Cardiac muscle cell (in vitro differentiated cells and primary cell): Measurements from ENCODE around the gene INTS12. TPM values are rescaled to one million over a fixed set of nuclear protein-coding genes. Genes with fewer than 3 reads are reported as not detected.

Experiments used
- DNase-seq, 2 donors: peaks; one replicate each; pipeline versions ENCODE4 v3.0.0 to v3.0.0-alpha.2; 2010 to 2017; ENCODE audit warnings: low read depth in 1 of 2, low spot score in 1 of 2
- H3K27ac ChIP-seq: fragments of 200-600 bp; sonication (generic); 2 replicates; pipeline ENCODE4 v1.5.1; 2016
- H3K27me3 ChIP-seq: fragments of 200-600 bp; sonication (generic); 2 replicates; pipeline ENCODE4 v1.6.0; 2016; ENCODE audit warnings: control low read depth
- H3K36me3 ChIP-seq: fragments of 200-600 bp; sonication (generic); 2 replicates; pipeline ENCODE4 v1.5.1; 2016; ENCODE audit warnings: control low read depth
- H3K4me1 ChIP-seq: fragments of 200-600 bp; sonication (generic); 2 replicates; pipeline ENCODE4 v1.8.1; 2017; ENCODE audit warnings: low read depth, mild to moderate bottlenecking, mixed run types
- H3K4me3 ChIP-seq: fragments of 200-600 bp; sonication (generic); 2 replicates; pipeline ENCODE4 v1.5.1; 2016; ENCODE audit warnings: mild to moderate bottlenecking
- H3K9me3 ChIP-seq: fragments of 200-600 bp; sonication (generic); 2 replicates; pipeline ENCODE4 v1.5.1; 2017; ENCODE audit warnings: low read depth, mild to moderate bottlenecking, control low read depth
- CTCF ChIP-seq: IDR thresholded peaks from 2 replicates; pipeline ENCODE4 v1.5.1; 2012; ENCODE audit warnings: low read depth, mild to moderate bottlenecking, low read length
- polyA plus RNA-seq: library from polyadenylated mRNA; unstranded; fragments of >200 nt; fragmentation: Nextera tagmentation; extraction: Ambion mirVana; gene quantifications from 2 replicates; pipeline ENCODE4 v1.2.1, GENCODE V29; 2016
- total RNA-seq: library from RNA; depleted of rRNA; stranded (reverse); fragments of >200 nt; gene quantifications from 2 replicates; pipeline ENCODE4 v1.2.3, GENCODE V29; 2016

The INTS12 gene
- total and polyA plus RNA-seq, 2 experiments from 2014 or later: 21.8 to 34.8 TPM

GRCh38 chr4:105662935-105663675 lies 45.4 kb downstream of the INTS12 start:
- no peak for DNase-seq
- no peaks in the 10 kb centered on the region for H3K4me1 ChIP-seq
- peaks cover 3% of the 10 kb centered on the region for H3K27me3 ChIP-seq
- H3K27ac ChIP-seq: no peak overlapping the region
- no peak overlapping the region for H3K4me3 ChIP-seq
- no peak for TF ChIP-seq CTCF
- no peaks in the 10 kb centered on the region for H3K36me3 ChIP-seq
- no peaks in the 10 kb centered on the region for H3K9me3 ChIP-seq

- H3K27me3 ChIP-seq: peaks cover 3% of the 10 kb centered on the region
- H3K36me3 ChIP-seq: no peaks in the 10 kb centered on the region
- no peak overlapping the region for H3K4me3 ChIP-seq
- no peak for TF ChIP-seq CTCF
- no peaks in the 10 kb centered on the region for H3K9me3 ChIP-seq
- no peak for DNase-seq
- no peak overlapping the region for H3K27ac ChIP-seq
- H3K4me1 ChIP-seq: no peaks in the 10 kb centered on the region
Observed at GRCh38 chr4:105661028-105661427, 47.5 kb downstream of the INTS12 start.

- H3K27ac ChIP-seq: no peak overlapping the region
- peaks cover under 1% of the 10 kb centered on the region for H3K27me3 ChIP-seq
- no peak for DNase-seq
- H3K4me3 ChIP-seq: no peak overlapping the region
- no peaks in the 10 kb centered on the region for H3K9me3 ChIP-seq
- H3K36me3 ChIP-seq: no peaks in the 10 kb centered on the region
- TF ChIP-seq CTCF: no peak
- no peaks in the 10 kb centered on the region for H3K4me1 ChIP-seq
Observed at GRCh38 chr4:105659190-105659589, 49.3 kb downstream of the INTS12 start.

GRCh38 chr4:105657117-105657765 lies 51.2 kb downstream of the INTS12 start:
- no peak for TF ChIP-seq CTCF
- H3K4me3 ChIP-seq: no peak overlapping the region
- H3K4me1 ChIP-seq: no peaks in the 10 kb centered on the region
- no peaks in the 10 kb centered on the region for H3K9me3 ChIP-seq
- no peak overlapping the region for H3K27ac ChIP-seq
- DNase-seq: no peak
- H3K36me3 ChIP-seq: no peaks in the 10 kb centered on the region
- no peaks in the 10 kb centered on the region for H3K27me3 ChIP-seq

- Histone ChIP-seq H3K9me3 (no peaks in the 10 kb centered on the region), H3K27me3 (no peaks in the 10 kb centered on the region), H3K4me3 (no peak overlapping the region), H3K4me1 (no peaks in the 10 kb centered on the region), H3K36me3 (no peaks in the 10 kb centered on the region), H3K27ac (no peak overlapping the region)
- TF ChIP-seq CTCF: no peak
- DNase-seq: no peak
Observed at GRCh38 chr4:105652286-105652888, 56.1 kb downstream of the INTS12 start.
